NT2/D1 (cell line): ENCODE measurements around the gene MYH7.

ENCODE experiments used
- SUZ12 ChIP-seq: IDR thresholded peaks from 2 replicates; pipeline ENCODE4 v1.6.1; 2011; ENCODE audit not compliant: insufficient read length, insufficient read depth; ENCODE audit errors: extremely low read depth
- YY1 ChIP-seq: IDR thresholded peaks from 2 replicates; pipeline ENCODE4 v1.6.1; 2011; ENCODE audit not compliant: insufficient read length, insufficient read depth

GRCh38 chr14:23435543-23436326 is at the start of gene MYH7:
- TF ChIP-seq SUZ12 (no peak), YY1 (no peak)
